Stimulated activated CD8-positive, alpha-beta memory T cell treated with anti-CD3 and anti-CD28 coated beads, Interleukin-7, amount 100 ng/mL, for 4 hours (primary cell): ENCODE results near the gene TXNIP.

ENCODE experiments used
- DNase-seq, 2 donors: peaks; one replicate each; pipeline ENCODE4 v3.0.0-alpha.2; 2020; ENCODE audit warnings: low read depth in 2 of 2

TXNIP gene

GRCh38 chr1:145963265-145964019 is 32.9 kb downstream of the TXNIP start:
- DNase-seq = no peak

- DNase-seq = no peak
Measured at GRCh38 chr1:145962157-145963102, 33.9 kb downstream of the TXNIP start.

GRCh38 chr1:145961425-145962156 is 34.8 kb downstream of the TXNIP start:
- no peak for DNase-seq

DNA sequence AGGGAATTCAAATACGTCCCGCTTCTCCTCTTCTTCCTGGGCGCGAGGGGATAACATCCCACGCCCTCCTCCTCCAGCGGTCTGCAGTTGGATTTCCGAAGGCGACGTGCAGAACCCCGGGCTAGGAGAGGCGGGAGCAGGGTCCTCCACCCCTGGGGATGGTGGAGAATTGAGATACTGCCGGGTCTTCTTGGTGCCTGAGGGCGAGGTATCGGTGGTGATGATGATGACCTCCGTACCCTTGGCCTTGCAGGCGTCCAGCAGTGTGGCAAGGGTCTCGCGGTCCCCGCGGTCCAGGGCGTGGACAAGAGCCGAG is 35.3 kb downstream of the TXNIP start:
- DNase-seq = no peak

DNA sequence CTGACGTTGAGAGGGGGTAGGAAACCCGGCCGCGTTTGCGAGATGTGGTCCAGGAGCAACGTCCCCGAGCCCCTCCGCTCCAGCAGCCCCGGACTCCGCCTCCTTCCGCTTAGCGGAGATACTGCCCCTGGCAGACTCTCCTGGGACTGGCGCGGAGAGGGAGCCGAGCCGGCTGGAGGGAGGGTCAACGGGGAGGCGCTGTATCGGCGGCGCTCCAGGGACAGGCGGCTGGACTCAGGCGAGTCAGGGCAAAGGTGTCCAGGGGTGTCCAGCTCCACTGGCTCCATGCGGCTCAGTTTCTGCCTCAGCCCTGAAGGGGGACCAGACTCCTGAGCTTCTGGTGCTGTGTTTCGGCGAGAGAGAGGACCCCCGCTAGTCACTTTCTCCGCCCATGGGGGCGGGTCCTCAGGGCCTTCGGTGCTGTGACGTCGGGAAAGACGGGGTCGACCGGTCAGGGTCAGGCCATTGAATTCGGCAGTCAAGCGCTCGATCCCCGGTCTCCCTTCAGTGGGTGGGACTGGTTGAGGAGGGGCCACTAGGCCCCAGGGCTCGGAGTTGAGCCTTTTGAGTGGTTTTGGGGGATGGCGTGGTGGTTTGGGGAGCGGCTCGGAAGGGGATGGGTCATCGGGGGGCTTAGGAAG is 35.8 kb downstream of the TXNIP start:
- peak in 1 of 2 donors; percentile 43 for DNase-seq

- no peak for DNase-seq
Measured at GRCh38 chr1:145959957-145960467, 36.4 kb downstream of the TXNIP start.

- no peak for DNase-seq
Measured at GRCh38 chr1:145959333-145959732, 37.0 kb downstream of the TXNIP start.

GRCh38 chr1:145958734-145959133 is 37.6 kb downstream of the TXNIP start:
- DNase-seq = no peak

DNA sequence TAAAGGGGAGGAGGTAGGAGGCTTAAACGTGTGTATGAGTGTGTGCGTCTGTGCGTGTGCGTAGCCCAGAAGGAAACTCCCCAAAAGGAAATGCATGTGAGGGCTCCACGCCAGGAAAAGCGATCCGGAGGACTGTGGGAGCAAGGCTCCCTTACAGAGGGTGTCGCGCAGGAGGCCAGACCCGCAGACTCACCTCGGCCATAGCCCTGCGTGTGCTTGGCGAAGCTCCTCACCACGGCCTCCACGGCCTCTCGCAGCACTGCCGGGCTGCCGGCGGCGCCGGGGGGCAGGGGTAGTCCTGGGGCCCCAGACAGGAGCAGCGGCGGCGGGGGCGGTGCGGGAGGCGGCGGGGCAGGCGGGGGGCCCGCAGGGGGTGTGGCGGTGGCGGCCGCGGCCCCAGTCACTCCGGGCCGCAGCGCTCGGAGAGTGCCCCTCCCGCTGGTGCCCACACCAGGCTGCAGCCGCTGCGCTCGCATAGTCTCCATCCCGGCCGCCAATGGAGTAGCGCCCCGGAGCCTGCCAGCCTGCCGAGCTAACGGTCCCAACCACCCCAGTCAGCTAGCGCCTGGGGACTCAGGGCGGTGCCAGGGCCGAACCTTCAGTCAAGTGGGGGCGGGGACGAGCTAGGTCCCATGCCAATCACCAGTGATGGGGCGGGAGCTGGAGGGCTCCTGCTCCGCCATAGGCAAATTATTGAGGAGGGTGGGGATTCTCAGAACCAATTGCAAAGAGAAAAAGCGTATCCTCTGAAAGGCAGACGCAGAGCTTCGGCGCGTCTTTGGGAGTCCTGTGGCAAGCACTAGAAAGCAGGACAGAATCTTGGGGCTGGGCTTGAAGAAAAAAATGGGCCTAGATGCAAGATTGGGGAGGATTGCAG is 38.7 kb downstream of the TXNIP start, which contains the start of gene LIX1L:
TSS of gene LIX1L (minus strand) at position 575 of the 877 bp plus-strand sequence. CDS start at position 485, 90 bp downstream.
- peak; percentile 89 to 91 for DNase-seq

GRCh38 chr1:145956781-145957442 is 39.5 kb downstream of the TXNIP start:
- no peak for DNase-seq

GRCh38 chr1:145956361-145956760 is 40.0 kb downstream of the TXNIP start:
- DNase-seq = no peak

DNA sequence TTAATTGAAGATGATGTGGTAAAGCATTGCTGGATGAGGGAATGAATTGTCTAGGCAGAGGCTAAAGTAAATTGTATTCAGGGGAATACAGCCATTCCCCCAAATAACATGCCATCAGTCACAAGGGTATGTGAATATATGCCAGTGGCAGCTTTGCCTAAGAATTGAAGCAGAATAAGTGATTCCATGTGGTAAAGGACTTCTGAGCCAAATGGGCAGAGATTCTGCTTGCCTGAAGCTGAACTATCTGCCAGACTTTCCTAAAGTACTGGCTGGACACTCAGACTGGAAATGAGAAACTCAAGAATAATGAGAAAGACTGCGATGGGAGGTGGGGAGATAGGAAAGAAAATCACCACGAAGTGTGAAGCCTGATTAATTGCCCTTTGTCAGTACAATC is 40.9 kb downstream of the TXNIP start:
- no peak for DNase-seq

GRCh38 chr1:145953861-145954260 is 42.5 kb downstream of the TXNIP start:
- no peak for DNase-seq

DNA sequence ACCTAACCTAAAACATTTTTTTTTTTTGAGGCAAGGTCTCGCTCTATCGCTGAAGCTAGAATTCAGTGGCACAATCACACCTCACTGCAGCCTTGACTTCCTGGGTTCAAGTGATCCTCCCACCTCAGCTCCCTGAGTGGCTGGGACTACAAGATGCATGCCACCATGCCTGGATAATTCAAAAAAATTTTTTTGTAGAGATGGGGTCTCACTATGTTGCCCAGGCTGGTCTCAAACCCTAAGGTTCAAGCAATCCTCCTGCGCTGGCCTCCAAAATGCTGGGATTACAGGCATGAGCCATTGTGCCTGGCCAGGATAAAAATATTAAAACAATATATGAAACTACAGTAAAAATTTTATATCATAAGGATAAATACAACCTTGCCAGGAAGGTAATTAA is 43.5 kb downstream of the TXNIP start:
- DNase-seq = no peak

- DNase-seq = no peak
Measured at GRCh38 chr1:145951526-145951925, 44.9 kb downstream of the TXNIP start.

DNA sequence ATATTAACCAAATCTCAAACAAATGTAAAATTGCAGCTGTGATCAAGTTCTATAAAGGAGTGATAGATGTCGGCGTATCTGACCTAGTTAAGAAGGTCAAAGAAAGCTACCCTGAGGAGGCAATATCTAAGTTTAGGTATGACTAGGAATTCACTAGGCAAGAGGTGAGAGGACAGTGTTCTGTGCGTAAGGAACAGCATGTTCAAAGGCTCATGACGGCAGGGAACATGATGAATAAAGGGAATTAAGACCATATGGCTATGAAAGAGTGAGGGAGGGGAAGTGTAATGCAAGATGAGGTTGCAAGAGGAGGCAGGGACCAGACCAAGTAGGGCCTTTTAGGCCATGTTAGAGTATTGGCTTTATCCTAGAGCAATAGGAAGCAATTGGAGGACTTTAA is 47.2 kb downstream of the TXNIP start:
- DNase-seq = no peak

DNA sequence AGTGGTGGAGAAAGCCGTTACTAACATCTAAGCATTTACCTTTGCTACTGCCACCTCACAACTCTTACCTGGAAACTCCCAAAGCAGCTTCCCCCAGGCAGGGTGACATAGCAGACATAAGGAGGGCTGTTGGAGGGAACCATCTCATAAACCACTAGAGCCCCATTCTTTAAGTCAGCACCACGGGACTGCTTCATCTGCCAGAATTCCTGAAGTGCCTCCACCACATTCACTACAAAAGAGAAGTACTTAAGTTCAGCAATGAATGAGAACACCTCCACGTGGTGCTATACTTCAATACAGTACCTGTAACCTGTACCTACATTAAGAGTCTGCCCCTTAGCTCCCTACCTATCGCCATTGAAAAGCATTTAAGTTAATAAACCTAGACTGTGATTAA is 48.8 kb downstream of the TXNIP start:
- DNase-seq = no peak

GRCh38 chr1:145946477-145946986 is 49.8 kb downstream of the TXNIP start:
- no peak for DNase-seq

DNA sequence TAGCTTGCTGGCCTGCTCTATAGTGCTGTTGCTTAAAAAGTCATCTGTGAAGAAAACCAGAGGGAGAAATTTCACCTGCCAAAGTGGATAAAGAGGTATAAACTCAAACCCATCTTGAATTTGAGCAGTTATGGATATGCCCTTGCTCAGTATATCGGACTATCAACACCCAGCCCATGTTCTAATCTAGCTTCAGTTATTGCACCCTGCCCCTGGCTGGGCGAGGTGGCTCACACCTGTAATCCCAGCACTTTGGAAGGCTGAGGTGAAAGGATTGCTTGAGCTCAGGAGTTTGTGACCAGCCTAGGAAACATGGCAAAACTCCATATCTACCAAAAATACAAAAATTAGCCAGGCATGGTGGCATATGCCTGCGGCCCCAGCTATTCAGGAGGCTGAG is 51.8 kb downstream of the TXNIP start:
- no peak for DNase-seq

DNA sequence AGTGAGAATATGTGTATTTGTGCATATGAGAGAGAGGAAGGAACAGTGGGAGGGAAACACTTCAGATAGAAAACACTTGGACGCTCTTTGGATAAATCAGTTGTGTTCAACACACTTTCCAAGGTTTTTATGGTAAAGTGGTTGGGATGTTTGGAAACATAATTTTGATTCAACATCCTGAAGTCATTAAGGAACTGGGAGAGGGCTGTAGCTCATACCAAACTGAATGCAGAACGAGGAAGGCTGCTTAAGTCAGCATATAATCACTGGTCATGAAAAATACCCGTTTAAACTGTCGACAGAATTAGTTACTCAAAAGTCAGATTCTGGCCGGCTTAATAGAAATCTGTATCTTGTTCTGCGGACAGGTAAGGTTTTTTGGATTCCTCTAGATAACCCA is 53.5 kb downstream of the TXNIP start:
- no peak for DNase-seq
